Measurements from ENCODE around the gene EBPL. TPM values are rescaled to one million over a fixed set of nuclear protein-coding genes. Genes with fewer than 3 reads are reported as not detected.

Gene EBPL
- total RNA-seq, 1 donor from 2014 or later: 31.3 TPM

- Histone ChIP-seq H3K36me3 (ENCODE audit: control insufficient read depth in 3 of 3, insufficient read depth in 3 of 3, low read length in 3 of 3) (peaks cover 13 to 26% (median 25%) of the 10 kb centered on the region in 3 donors), H3K4me3 (ENCODE audit: low read length in 3 of 3) (no peak overlapping the region), H3K9me3 (ENCODE audit: control insufficient read depth in 3 of 3, low read length in 3 of 3) (no peaks in the 10 kb centered on the region), H3K9ac (ENCODE audit: low read depth in 1 of 3, low read length in 3 of 3) (no peak overlapping the region), H3K4me1 (ENCODE audit: control insufficient read depth in 3 of 3, insufficient read depth in 3 of 3, low read length in 3 of 3) (no peaks in the 10 kb centered on the region), H3K27me3 (ENCODE audit: control insufficient read depth in 3 of 3, insufficient read depth in 3 of 3, low read length in 3 of 3) (no peaks in the 10 kb centered on the region), H3K27ac (ENCODE audit: low read depth, low read length) (no peak overlapping the region)
These were observed 10.2 kb upstream of the EBPL start for GRCh38 chr13:49701491-49701890.

GRCh38 chr13:49697468-49697867, 6.2 kb upstream of the EBPL start:
- Histone ChIP-seq H3K27ac (ENCODE audit: low read depth, low read length) (no peak overlapping the region), H3K4me3 (ENCODE audit: low read length in 3 of 3) (no peak overlapping the region), H3K36me3 (ENCODE audit: control insufficient read depth in 3 of 3, insufficient read depth in 3 of 3, low read length in 3 of 3) (peaks cover 7 to 15% (median 12%) of the 10 kb centered on the region in 3 donors), H3K4me1 (ENCODE audit: control insufficient read depth in 3 of 3, insufficient read depth in 3 of 3, low read length in 3 of 3) (no peaks in the 10 kb centered on the region), H3K9me3 (ENCODE audit: control insufficient read depth in 3 of 3, low read length in 3 of 3) (no peaks in the 10 kb centered on the region), H3K27me3 (ENCODE audit: control insufficient read depth in 3 of 3, insufficient read depth in 3 of 3, low read length in 3 of 3) (no peaks in the 10 kb centered on the region), H3K9ac (ENCODE audit: low read depth in 1 of 3, low read length in 3 of 3) (no peak overlapping the region)

- H3K27ac ChIP-seq (ENCODE audit: low read depth, low read length): no peak overlapping the region
- peaks cover 4 to 8% (median 6%) of the 10 kb centered on the region in 3 donors for H3K4me1 ChIP-seq (ENCODE audit: control insufficient read depth in 3 of 3, insufficient read depth in 3 of 3, low read length in 3 of 3)
- no peaks in the 10 kb centered on the region for H3K27me3 ChIP-seq (ENCODE audit: control insufficient read depth in 3 of 3, insufficient read depth in 3 of 3, low read length in 3 of 3)
- H3K9me3 ChIP-seq (ENCODE audit: control insufficient read depth in 3 of 3, low read length in 3 of 3): no peaks in the 10 kb centered on the region
- H3K9ac ChIP-seq (ENCODE audit: low read depth in 1 of 3, low read length in 3 of 3): no peak overlapping the region
- no peak overlapping the region for H3K4me3 ChIP-seq (ENCODE audit: low read length in 3 of 3)
- H3K36me3 ChIP-seq (ENCODE audit: control insufficient read depth in 3 of 3, insufficient read depth in 3 of 3, low read length in 3 of 3): peaks cover 0 to 6% (median 0%) of the 10 kb centered on the region in 3 donors
These were observed 3.2 kb upstream of the EBPL start for GRCh38 chr13:49694446-49694845.

- Histone ChIP-seq H3K27me3 (ENCODE audit: control insufficient read depth in 3 of 3, insufficient read depth in 3 of 3, low read length in 3 of 3) (no peaks in the 10 kb centered on the region), H3K27ac (ENCODE audit: low read depth, low read length) (no peak overlapping the region), H3K4me1 (ENCODE audit: control insufficient read depth in 3 of 3, insufficient read depth in 3 of 3, low read length in 3 of 3) (peaks cover 4 to 8% (median 6%) of the 10 kb centered on the region in 3 donors), H3K4me3 (ENCODE audit: low read length in 3 of 3) (no peak overlapping the region), H3K9me3 (ENCODE audit: control insufficient read depth in 3 of 3, low read length in 3 of 3) (no peaks in the 10 kb centered on the region), H3K36me3 (ENCODE audit: control insufficient read depth in 3 of 3, insufficient read depth in 3 of 3, low read length in 3 of 3) (peaks cover 0 to 7% (median 0%) of the 10 kb centered on the region in 3 donors), H3K9ac (ENCODE audit: low read depth in 1 of 3, low read length in 3 of 3) (no peak overlapping the region)
These were observed 2.6 kb upstream of the EBPL start for GRCh38 chr13:49693877-49694276.

- Histone ChIP-seq H3K9me3 (ENCODE audit: control insufficient read depth in 3 of 3, low read length in 3 of 3) (no peaks in the 10 kb centered on the region), H3K4me3 (ENCODE audit: low read length in 3 of 3) (no peak overlapping the region), H3K4me1 (ENCODE audit: control insufficient read depth in 3 of 3, insufficient read depth in 3 of 3, low read length in 3 of 3) (peaks cover 4 to 8% (median 6%) of the 10 kb centered on the region in 3 donors), H3K27ac (ENCODE audit: low read depth, low read length) (no peak overlapping the region), H3K27me3 (ENCODE audit: control insufficient read depth in 3 of 3, insufficient read depth in 3 of 3, low read length in 3 of 3) (no peaks in the 10 kb centered on the region), H3K36me3 (ENCODE audit: control insufficient read depth in 3 of 3, insufficient read depth in 3 of 3, low read length in 3 of 3) (peaks cover 0 to 8% (median 0%) of the 10 kb centered on the region in 3 donors), H3K9ac (ENCODE audit: low read depth in 1 of 3, low read length in 3 of 3) (no peak overlapping the region)
These were observed 2.0 kb upstream of the EBPL start for GRCh38 chr13:49693191-49693733.

GRCh38 chr13:49690133-49690994, 922 bp downstream of the EBPL start:
- H3K4me1 ChIP-seq (ENCODE audit: control insufficient read depth in 3 of 3, insufficient read depth in 3 of 3, low read length in 3 of 3): peaks cover 4 to 8% (median 6%) of the 10 kb centered on the region in 3 donors
- no peaks in the 10 kb centered on the region for H3K9me3 ChIP-seq (ENCODE audit: control insufficient read depth in 3 of 3, low read length in 3 of 3)
- peaks cover 0 to 9% (median 2%) of the 10 kb centered on the region in 3 donors for H3K36me3 ChIP-seq (ENCODE audit: control insufficient read depth in 3 of 3, insufficient read depth in 3 of 3, low read length in 3 of 3)
- H3K27ac ChIP-seq (ENCODE audit: low read depth, low read length): peak overlapping the region; percentile 82
- peak overlapping the region; percentile 67 to 87 (median 72) for H3K9ac ChIP-seq (ENCODE audit: low read depth in 1 of 3, low read length in 3 of 3)
- H3K27me3 ChIP-seq (ENCODE audit: control insufficient read depth in 3 of 3, insufficient read depth in 3 of 3, low read length in 3 of 3): no peaks in the 10 kb centered on the region
- H3K4me3 ChIP-seq (ENCODE audit: low read length in 3 of 3): peak overlapping the region; percentile 72 to 86 (median 82)

GRCh38 chr13:49683489-49683888, 7.8 kb downstream of the EBPL start:
- peaks cover 0 to 7% (median 2%) of the 10 kb centered on the region in 3 donors for H3K4me1 ChIP-seq (ENCODE audit: control insufficient read depth in 3 of 3, insufficient read depth in 3 of 3, low read length in 3 of 3)

GRCh38 chr13:49681842-49682435, 9.3 kb downstream of the EBPL start:
- H3K36me3 ChIP-seq (ENCODE audit: control insufficient read depth in 3 of 3, insufficient read depth in 3 of 3, low read length in 3 of 3): peaks cover 0 to 5% (median 2%) of the 10 kb centered on the region in 3 donors
- H3K9ac ChIP-seq (ENCODE audit: low read depth in 1 of 3, low read length in 3 of 3): no peak overlapping the region
- no peaks in the 10 kb centered on the region for H3K27me3 ChIP-seq (ENCODE audit: control insufficient read depth in 3 of 3, insufficient read depth in 3 of 3, low read length in 3 of 3)
- no peak overlapping the region for H3K4me3 ChIP-seq (ENCODE audit: low read length in 3 of 3)
- H3K9me3 ChIP-seq (ENCODE audit: control insufficient read depth in 3 of 3, low read length in 3 of 3): no peaks in the 10 kb centered on the region
- no peak overlapping the region for H3K27ac ChIP-seq (ENCODE audit: low read depth, low read length)
- peaks cover 0 to 7% (median 2%) of the 10 kb centered on the region in 3 donors for H3K4me1 ChIP-seq (ENCODE audit: control insufficient read depth in 3 of 3, insufficient read depth in 3 of 3, low read length in 3 of 3)

More at GRCh38 chr13:49683489-49683888, 7.8 kb downstream of the EBPL start:
- no peak overlapping the region for H3K4me3 ChIP-seq (ENCODE audit: low read length in 3 of 3)
- no peaks in the 10 kb centered on the region for H3K27me3 ChIP-seq (ENCODE audit: control insufficient read depth in 3 of 3, insufficient read depth in 3 of 3, low read length in 3 of 3)
- H3K36me3 ChIP-seq (ENCODE audit: control insufficient read depth in 3 of 3, insufficient read depth in 3 of 3, low read length in 3 of 3): peaks cover 0 to 7% (median 2%) of the 10 kb centered on the region in 3 donors
- no peak overlapping the region for H3K27ac ChIP-seq (ENCODE audit: low read depth, low read length)
- H3K9ac ChIP-seq (ENCODE audit: low read depth in 1 of 3, low read length in 3 of 3): no peak overlapping the region
- H3K9me3 ChIP-seq (ENCODE audit: control insufficient read depth in 3 of 3, low read length in 3 of 3): no peaks in the 10 kb centered on the region

- Histone ChIP-seq H3K36me3 (ENCODE audit: control insufficient read depth in 3 of 3, insufficient read depth in 3 of 3, low read length in 3 of 3) (peaks cover 0 to 6% (median 3%) of the 10 kb centered on the region in 3 donors), H3K4me1 (ENCODE audit: control insufficient read depth in 3 of 3, insufficient read depth in 3 of 3, low read length in 3 of 3) (peaks cover 0 to 7% (median 2%) of the 10 kb centered on the region in 3 donors), H3K27ac (ENCODE audit: low read depth, low read length) (no peak overlapping the region), H3K4me3 (ENCODE audit: low read length in 3 of 3) (no peak overlapping the region), H3K9me3 (ENCODE audit: control insufficient read depth in 3 of 3, low read length in 3 of 3) (no peaks in the 10 kb centered on the region), H3K9ac (ENCODE audit: low read depth in 1 of 3, low read length in 3 of 3) (peak overlapping the region in 1 of 3 donors; percentile 43), H3K27me3 (ENCODE audit: control insufficient read depth in 3 of 3, insufficient read depth in 3 of 3, low read length in 3 of 3) (no peaks in the 10 kb centered on the region)
These were observed 12.0 kb downstream of the EBPL start for GRCh38 chr13:49679246-49679645.

Measured in skeletal muscle tissue (tissue), 4 donors.